Measurements from ENCODE around the gene A4GALT.

A4GALT gene

DNA sequence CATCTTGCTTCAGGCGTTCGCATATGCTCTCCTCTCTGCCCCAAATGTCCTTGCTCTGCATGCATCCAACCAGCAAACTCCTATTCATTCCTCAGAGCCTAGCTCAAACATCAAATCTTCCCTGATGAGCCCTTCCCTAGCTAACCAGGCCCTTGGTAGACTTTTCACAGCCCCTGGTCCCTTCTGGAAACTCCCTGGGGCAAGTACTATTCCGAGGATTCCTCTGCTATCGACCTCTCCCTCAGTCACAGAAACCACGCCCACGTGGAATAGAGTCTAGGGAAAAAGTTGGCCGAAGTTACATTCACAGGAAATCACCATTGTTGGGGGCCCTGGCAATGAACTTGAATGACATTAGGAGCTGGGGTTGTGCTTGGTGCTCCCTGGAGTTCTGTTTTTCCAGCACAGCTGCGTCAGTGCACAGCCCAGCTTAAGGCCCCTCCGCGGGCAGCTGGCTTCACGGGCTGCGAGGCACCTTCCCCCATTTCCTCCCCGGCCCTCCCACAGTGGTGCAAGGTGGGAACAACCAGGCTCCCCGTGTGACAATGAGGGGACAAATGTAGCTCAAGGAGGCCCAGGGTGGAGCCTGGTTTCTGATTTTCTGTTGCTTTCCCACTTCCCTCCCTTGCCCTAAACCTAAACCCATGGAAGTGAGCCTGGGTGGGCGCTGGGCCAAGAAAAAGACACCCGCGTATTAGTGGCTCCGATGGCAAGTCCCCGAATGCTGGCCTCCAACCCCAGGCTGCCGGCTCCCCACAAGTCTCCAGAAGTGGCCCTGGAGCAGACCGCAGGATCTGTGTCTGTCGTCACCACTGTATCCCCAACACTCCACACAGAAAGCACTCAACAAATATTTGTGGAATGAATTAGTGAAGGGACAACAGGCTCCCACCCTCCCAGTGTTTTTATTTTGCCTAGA is 76.0 kb downstream of the A4GALT start:
- peak overlapping the region; percentile 90 for H3K4me3 ChIP-seq (ENCODE audit: low read length)
- DNase-seq (ENCODE audit: low read depth) = no peak
- no peaks in the 10 kb centered on the region for H3K9me3 ChIP-seq (ENCODE audit: control insufficient read depth, low read length)
- H3K9ac ChIP-seq (ENCODE audit: low read length) = peak overlapping the region; percentile 97
- no peaks in the 10 kb centered on the region for H3K36me3 ChIP-seq (ENCODE audit: control insufficient read depth, insufficient read depth, low read length, severe bottlenecking)
- no peaks in the 10 kb centered on the region for H3K27me3 ChIP-seq (replicated peaks; ENCODE audit: control insufficient read depth, insufficient read depth, low read length)
- peaks cover 77% of the 10 kb centered on the region for H3K4me1 ChIP-seq (ENCODE audit: control insufficient read depth, insufficient read depth, low read length)

DNA sequence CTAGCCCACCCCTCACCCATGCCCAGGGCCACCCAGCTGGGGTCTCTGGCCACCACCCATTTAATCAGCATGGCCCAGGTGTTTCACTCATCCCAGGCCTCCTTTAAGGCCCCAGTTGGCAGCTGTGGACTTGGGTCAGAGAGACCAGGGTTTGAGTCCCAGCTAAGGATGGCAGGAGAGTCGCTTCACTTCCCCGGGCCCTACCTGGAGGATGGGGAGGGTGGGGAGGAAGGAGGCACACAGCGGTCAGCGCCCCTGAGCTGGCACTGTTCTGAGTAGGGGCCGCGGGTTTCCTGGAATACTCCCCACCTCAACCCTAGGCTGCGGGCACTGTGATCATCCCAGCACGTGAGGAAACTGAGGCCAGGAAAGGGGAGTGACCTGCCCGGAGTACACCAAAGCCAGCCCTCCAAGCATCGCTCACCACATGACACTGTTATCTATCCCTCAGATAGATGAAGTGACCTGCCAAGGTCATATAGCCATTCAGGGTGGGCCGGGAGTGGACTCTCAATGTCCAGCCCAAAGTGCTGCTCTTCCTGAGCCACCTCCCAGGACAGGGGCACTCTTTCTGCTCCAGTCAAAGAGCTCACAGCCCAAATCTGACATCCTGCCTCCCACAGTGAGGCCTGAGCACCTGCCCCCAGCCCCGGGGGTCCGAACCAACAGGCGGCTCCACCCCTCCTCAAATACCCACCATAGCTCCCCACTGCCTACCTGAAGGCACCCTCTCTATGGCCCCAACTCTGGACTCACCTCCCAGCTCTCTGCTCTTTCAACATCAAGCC is 76.8 kb downstream of the A4GALT start:
- DNase-seq (ENCODE audit: low read depth) = no peak
- H3K9ac ChIP-seq (ENCODE audit: low read length) = peak overlapping the region; percentile 97
- H3K9me3 ChIP-seq (ENCODE audit: control insufficient read depth, low read length) = no peaks in the 10 kb centered on the region
- no peaks in the 10 kb centered on the region for H3K36me3 ChIP-seq (ENCODE audit: control insufficient read depth, insufficient read depth, low read length, severe bottlenecking)
- peaks cover 80% of the 10 kb centered on the region for H3K4me1 ChIP-seq (ENCODE audit: control insufficient read depth, insufficient read depth, low read length)
- H3K4me3 ChIP-seq (ENCODE audit: low read length) = peak overlapping the region; percentile 90
- no peaks in the 10 kb centered on the region for H3K27me3 ChIP-seq (replicated peaks; ENCODE audit: control insufficient read depth, insufficient read depth, low read length)

DNA sequence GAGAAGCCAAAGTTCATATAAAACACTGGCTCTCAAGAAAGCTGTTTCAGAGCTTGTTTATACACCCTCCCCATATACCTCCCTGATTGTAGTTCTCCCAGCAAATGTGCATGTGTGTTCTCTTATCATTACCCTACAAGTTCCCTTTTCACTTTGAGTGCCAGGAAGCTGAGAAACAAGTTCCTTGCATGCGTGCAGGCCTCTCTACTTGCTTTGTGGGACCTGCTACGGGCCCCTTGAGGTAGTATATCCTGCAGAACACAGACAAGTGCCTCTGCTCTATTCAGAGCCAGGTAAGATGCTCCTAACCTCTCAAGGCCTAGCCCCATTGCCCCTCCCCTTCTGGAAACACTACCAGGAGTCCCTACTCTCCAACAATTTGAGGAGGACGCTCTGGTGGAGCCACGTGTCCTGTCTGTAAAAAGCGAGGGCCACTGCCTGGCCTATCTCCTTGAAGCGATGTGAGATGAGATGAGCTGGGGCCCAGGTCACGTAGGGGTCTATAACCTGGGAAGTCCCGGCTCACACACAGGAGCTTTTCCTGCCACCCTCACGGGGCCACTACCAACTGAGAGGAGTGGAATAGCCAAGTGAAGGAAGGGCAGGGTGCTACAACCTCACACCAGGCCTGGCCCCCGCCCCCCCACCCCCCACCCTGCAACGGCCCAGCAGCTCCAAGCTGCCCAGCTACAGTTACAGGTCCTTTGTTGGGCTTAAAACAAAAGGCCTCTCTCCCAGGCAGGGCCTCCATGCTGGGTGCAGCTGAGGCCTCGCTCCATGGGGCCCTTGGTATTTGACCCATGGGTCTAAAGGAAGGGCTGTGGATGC is 77.7 kb downstream of the A4GALT start:
- Histone ChIP-seq H3K4me1 (ENCODE audit: control insufficient read depth, insufficient read depth, low read length) (peaks cover 76% of the 10 kb centered on the region), H3K27me3 (replicated peaks; ENCODE audit: control insufficient read depth, insufficient read depth, low read length) (no peaks in the 10 kb centered on the region), H3K4me3 (ENCODE audit: low read length) (peak overlapping the region; percentile 90), H3K9ac (ENCODE audit: low read length) (peak overlapping the region; percentile 97), H3K36me3 (ENCODE audit: control insufficient read depth, insufficient read depth, low read length, severe bottlenecking) (no peaks in the 10 kb centered on the region), H3K9me3 (ENCODE audit: control insufficient read depth, low read length) (no peaks in the 10 kb centered on the region)
- DNase-seq (ENCODE audit: low read depth) = no peak
